NK-92 (cell line): ENCODE results near the gene ZC3H18.

Experiments used
- DNase-seq: peaks from one replicate; lab custom pipeline; 2025; ENCODE audit not compliant: unreplicated experiment; lab: John Stamatoyannopoulos, UW

ZC3H18 gene

DNA sequence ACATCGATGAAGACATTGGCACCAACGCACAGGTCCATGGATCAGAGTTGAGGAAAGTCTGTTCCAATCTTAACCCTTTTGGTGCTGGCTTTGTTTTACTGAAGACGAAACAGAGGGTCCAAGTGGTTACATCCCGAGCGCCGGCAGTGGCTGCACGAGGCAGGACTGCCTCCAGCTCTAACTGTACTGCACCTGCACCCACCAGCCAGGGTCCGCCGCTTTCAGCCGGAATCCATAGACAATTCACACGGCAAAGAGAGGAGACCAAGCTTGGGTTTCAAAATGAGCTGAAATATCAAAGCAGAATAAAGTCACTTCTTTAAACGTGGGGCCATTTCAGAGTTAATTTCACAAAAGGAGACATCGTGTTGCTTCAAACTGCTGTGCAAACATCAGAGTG lies 21.2 kb upstream of the ZC3H18 start:
- DNase-seq, result no peak

DNA sequence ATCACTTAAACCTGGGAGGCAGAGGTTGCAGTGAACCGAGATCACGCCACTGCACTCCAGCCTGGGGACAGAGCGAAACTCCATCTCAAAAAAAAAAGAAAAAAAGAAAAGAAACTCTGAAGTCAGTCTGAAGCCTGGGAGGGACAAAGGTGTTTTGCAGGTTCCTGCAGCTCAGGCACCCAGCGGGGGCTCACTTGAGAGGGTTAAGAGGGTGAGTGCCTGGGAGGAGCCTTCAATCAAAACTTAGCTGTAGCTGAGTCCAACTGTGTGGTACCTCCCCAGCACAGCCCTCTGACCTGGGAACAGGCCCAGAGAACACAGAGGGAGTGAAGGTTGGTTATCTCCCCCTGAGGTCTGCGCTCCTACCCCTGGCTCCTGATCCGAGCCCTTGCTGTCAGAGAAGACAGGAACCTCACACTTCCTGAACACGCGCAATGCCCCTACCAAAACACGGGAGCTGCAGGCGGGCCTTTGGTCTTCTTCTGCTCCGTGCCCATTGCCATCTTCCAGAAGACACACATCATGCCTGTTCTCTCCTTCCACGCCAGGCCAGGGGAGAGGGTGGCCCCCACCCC lies 20.4 kb upstream of the ZC3H18 start:
- DNase-seq, result no peak

DNA sequence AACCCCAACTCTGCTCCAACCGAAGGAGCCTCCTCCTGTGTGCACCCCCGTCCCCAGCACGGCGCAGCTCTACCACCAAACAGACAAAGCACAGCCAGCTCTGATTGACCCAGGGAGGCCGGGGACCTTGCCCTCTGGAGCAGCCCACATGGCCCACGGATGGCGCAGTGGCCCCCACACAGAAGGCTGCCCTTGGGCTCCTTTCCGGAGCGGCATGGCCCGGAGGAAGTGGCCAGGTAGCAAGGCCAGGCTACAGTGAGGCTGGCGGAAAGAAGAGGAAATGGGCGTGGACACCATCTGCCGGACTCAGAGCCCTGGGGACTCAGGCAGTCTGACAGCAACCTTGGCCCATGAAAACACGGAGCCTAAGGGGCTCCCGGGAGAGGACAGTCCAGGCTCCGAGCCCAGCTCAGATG lies 19.9 kb upstream of the ZC3H18 start:
- no peak for DNase-seq

DNA sequence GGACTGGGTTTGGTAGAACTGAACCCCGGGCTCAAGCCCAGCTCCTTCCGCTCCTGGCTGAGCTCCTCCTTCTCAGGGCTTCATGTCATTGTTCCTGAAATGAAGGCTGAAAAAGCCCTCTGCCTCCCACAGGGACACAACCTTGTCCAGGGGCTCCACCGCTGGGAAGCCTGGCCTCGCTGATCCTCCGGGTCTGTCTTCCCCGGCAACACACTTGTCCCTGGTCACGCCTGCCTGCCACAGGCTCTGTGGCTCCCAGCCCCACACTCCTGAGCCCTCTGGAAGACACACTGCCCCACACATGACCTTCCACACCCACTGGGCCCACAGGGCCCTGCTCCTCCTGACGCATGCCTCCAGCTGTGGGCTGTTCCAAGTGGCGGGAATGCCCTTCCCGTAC lies 18.0 kb upstream of the ZC3H18 start:
- DNase-seq, result no peak

DNA sequence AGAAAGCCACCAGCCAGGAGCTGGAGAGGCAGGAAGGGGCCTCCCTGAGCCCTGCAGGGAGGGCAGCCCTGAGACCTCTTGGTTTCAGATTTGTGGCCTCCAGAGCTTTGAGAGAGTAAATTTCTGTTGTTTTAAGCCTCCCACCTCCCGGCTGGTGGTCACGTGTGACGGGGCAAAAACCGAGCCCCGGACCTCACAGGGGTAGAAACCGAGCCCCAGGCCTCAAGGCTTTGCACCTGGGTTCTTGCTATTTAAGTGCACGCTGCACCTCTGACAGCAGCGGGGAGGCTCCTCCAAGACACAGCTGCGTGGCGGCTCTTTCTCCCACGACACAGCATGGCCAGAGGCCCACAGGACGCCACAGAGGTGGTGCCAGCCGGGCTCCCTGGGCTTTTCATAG lies 17.4 kb upstream of the ZC3H18 start:
- no peak for DNase-seq

DNA sequence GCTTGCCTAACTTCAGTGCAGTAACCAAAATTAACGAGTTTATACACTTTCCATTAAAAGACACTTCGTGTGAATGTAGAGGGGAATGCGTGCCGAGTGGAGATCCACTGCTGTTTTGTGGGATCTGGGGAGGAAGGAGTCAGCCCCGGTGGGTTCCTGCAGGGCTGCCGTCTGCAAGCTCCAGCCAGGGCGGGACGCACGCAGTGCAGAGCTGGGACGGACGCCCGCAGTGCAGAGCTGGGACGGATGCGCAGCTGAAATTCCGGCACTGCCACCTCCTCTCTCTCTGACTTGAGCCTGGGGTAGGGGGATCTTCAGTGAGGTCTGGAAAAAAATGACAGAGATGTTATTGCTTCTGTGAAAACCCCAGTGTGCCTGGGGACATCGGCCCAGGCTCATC lies 16.5 kb upstream of the ZC3H18 start:
- no peak for DNase-seq

DNA sequence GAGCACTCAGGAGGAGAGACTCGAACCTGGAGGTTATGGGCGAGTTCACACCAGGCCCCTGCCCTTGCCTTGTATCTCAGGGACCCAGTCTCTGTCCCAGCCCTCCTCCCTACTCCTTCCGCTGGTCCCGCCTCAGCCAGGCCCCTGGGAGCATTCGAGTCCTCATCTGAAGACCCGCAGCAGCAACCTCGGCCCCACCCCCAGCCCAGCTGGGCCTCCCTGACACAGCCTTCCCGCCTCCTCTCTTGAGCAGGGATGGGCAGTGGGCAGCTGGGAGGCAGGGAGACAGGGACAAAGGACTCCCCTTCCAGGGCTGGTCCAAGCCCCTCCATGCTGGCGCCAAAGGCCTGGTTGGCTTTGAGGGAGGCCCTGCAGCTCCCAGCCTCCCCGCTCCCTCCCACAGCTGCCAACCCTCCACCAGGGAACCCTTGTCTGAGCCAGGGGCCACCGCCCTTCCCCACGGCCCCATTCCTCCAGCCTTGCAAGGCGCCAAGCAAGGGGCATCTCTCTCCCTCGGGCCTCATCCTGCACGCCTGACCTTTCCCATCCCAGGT lies 15.4 kb upstream of the ZC3H18 start:
- no peak for DNase-seq

DNA sequence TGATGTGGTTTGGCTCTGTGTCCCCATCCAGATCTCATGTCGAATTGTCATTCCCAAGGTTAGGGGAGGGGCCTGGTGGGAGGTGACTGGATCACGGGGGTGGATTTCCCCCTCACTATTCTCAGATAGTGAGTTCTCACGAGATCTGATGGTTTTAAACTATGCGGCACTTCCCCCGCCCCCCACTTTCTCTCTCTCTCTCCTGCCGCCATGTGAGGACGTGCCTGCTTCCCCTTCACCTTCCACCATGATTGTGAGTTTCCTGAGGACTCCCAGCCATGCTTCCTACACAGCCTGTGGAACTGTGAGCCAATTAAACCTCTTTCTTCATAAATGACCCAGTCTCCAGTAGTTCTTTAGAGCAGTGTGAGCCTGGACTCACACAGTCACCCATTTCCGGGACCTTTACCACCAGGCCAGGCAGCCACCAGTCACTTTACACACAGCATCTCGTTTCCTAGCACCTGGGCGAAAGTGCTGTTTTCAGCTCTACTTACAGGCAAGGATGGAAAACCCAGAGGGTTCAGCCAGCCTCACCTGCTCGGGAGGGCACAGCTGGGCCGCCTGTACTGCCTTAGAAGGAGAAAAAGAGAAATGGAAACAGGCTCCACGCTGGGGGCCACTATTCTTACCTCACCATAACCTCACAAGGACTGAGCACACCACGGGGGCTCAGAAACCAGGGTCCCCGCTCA lies 13.8 kb upstream of the ZC3H18 start:
- DNase-seq, result no peak

DNA sequence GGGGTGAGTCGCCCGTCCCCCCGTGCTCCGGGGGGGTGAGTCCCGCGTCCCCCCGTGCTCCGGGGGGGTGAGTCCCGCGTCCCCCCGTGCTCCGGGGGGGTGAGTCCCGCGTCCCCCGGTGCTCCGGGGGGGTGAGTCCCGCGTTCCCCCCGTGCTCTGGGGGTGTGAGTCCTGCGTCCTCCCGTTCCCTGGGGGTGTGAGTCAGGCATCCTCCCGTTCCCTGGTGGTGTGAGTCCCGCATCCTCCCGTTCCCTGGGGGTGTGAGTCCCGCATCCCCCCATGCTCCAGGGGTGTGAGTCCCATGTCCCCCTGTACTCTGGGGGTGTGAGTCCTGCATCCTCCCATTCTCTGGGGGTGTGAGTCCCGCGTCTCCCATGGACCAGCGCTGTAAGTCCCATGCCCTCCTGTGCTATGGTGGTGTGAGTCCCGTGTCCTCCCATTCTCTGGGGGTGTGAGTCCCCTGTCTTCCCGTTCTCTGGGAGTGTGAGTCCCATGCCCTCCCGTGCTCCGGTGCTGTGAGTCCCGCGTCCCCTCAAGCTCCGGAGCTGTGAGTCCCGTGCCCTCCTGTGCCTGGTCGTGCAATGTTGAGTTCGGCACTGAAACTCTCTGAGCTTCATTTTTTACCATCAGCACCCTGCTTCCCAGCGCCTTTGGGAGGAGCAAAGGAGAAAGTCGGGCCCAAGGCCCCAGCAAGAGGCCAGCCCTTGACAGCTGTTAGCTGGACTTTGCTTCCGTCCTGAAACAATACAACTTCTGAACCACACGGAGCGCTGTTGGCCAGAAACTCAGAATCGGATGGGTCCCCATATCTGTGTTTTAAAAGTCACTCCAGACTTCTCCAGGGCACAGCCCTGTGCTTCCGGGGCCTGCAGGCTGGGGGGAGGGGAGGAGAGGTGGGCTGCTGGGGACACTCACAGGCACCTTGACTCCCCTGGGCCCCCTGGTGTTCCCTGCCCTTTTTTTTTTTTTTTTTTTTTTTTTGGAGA lies 11.5 kb upstream of the ZC3H18 start:
- no peak for DNase-seq

DNA sequence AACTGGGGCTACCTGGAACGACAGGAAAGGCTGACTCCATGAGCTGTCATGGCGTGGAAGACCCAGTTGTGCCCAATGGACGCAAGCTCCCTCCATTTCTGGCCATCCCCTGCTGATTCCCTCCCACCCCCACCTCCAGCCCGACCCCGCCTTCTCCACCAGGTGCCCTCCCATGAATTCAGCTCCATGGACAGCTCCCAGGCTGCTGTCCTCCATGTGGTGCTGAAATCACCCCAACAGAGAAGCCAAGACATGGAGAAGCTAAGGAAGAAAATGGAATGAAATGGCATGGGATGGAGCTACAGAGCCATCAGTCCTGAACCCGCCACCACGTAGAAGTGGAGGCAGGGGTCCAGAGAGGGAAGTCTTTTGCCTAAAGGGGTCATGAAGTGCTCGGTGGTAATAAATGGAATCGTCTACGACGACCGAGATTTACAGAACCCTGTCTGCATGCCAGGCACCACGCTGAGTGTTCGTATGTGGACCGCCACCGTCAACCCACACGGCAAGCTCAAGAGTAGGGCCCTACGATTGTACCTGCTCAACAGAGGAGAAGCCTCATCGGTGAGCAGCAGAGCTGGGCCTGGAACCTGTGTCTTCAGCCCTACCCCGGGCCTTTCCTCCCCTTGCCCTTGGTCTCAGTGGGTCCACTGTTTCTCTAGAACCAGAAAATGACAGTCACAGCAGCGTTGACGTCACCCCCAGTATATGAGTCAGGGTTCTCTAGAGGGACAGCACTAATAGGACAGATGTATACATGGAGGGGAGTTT lies 9.3 kb upstream of the ZC3H18 start:
- no peak for DNase-seq

DNA sequence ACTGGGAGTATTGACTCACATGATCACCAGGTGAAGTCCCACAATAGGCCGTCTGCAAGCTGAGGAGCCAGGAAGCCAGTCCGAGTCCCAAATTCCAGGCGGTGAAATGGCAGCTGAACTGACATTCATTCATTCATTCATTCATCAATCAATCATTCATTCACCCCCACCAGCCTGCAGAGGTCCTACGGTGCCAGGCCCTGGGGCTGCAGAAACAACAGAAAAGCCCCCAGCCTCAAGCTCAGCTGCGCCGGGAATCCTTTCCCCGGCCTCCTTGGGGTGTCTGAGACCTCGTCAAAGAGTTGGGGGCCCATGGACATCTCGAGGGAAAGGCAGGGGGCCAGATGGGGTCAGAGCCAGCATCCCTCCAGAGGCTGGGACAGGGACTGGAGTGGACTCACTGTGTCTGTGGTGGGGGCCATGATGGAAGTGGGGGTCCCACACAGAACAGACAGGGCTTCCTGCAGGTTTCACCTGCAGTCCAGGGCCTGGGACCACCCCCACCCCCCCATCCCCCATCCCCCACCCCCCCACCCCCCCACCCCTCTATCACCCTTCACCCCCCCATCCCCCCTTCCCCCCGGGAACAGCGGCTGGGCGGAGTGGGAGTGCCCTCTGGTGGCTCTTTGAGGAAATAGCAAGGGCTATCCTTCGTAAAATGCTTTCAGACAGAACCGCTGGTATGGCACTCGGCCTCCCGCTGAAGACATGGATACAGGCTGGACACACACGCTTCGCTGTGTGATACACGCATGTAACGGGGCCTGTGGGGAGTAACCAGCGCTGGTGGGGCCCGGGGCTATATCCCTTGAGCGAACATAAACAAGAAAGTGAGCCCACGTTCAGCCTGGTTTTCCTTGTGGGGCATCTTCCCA lies 8.5 kb upstream of the ZC3H18 start:
- no peak for DNase-seq

DNA sequence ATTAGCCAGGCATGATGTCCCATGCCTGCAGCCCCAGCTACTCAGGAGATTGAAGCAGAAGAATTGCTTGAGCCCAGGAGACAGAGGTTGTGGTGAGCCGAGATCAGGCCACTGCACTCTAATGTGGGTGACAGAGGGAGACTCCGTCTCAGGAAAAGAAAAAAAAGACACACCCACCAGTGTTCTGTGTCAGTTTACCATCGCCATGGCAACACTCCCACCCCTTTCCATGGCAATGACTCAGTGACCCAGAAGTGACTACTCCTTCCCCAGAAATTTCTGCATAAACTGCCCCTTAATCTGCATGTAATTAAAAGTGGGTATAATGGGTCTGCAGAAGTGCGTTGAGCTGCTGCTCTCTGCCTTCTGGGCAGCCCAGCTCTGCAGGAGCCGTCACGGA lies 4.0 kb upstream of the ZC3H18 start:
- DNase-seq, result no peak

DNA sequence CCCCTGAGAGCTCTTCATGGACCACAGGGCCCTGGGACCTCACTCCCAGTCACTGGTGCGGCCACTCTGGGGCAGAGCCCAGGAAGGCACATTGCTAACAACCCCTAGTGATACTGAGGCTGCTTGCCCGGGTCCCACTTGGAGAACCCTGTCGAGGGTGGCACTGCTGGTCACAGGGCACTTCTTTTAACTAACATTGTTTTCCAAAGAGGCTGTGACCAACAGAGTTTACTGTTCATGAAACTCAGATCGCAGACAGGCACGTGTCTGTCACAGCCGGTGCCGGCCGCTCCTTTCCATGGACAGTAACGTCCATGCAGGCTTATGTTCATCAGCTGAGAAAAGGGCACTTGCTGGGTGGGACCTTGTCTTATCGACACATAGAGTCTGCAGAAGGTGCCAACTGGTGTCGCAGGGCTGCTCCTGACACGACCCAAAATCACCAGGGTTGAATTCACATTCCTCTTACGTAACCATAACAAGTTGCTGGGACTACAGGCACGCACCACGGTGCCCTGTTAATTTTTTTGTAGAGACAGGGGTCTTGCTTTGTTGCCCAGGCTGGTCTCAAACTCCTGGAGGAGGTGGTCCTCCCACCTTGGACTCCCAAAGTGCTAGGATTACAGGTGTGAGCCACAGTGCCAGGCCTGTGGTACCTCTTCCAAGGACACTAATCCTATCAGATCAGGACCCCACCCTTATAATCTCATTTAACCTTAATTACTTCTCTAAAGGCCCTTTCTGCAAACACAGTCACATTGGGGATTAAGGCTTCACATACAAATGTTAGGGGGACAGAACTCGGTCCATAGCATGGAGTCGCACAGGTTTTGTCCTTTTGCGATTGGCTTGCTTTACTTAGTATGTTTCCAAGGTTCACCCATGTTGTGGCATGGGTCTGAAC lies 1.2 kb upstream of the ZC3H18 start:
- no peak for DNase-seq

DNA sequence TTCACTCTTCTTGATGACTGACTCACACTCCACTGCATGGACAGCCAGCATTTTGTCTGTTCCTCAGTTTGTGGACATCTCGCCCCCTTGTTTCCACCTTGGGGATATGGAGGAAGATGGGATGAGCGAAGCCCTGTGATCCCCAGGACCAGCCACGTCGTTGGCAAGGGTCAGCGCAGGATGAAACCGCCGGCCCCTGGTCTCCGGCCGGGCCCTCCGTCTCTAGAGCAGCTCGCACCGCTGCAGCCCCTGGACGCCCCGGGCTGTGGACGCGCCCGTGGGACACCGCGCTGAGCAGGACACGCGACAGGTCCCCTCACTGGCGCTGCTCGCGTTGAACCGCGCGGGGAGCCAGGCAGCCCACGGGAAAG lies 604 bp upstream of the ZC3H18 start:
- DNase-seq, result no peak

DNA sequence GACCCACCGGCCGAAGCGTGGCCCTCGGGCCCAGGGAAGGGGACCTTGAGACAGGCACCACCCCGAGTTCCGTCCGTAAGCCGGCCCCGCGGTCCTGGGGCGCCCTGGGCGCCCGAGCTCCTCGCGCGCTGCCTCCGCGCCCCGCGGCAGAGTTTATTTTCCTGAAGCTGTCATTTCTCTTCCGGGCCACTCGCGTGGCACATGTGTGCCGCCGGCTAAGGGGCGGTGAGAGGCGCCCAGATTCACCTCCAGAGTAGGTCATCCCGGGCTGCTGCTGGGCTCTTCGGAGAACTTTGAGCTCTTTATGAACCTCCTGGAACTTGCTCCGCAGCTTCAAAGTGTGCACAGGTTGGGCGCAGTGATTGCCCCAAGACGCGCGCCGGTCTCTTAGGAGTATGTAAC lies 489 bp downstream of the ZC3H18 start:
- DNase-seq, result no peak

DNA sequence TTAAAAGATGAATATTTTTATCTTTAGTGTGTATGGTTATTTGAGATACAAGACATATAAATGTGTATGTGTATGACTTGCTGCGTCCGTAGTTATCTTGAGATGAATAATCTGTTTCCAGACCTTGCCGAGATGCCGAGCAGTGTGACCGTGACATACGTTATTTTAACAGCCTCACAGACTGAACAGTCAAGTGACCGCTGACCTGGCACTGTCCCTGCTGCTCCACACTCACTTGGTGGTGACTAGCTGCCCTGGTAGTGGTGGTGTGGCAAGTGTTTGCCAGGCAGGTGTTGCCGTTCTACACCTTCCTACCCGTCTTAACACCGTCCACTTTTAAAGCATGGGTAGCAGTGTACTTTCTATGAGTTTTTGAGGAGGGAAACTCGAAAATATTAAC lies 5.0 kb downstream of the ZC3H18 start:
- no peak for DNase-seq

DNA sequence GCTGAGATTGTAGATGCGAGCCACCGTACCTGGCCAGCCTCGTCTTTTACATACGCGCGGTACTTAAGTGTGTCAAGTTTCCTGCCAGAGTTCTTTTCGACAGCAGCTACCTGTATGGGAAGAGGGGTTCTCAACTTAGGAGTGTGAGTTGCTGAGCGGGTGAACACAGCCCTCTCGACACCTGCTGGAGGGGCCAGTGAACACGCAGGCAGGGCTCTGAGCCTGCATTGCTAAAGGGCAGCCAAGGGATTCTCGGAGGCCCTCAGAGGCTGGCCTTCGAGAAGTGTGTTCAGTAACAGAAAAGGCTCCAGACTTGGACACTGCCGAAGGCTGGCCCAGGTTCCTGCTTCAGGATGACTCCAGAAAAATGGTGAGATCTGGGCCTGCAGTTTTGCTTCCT lies 6.1 kb downstream of the ZC3H18 start:
- no peak for DNase-seq

DNA sequence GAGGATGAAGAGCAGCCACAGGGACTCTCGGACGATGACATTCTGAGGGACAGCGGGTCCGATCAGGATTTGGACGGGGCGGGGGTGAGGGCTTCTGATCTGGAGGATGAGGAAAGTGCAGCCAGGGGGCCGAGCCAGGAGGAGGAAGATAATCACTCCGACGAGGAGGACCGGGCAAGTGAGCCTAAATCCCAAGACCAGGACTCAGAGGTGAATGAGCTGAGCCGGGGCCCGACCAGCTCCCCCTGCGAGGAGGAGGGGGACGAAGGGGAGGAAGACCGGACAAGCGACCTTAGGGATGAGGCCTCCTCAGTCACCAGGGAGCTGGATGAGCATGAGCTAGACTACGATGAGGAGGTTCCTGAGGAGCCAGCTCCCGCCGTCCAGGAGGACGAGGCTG lies 7.0 kb downstream of the ZC3H18 start:
- DNase-seq, result no peak
